Smooth muscle cell (in vitro differentiated cells): Measurements from ENCODE around the gene DUSP22. TPM values are rescaled to one million over a fixed set of nuclear protein-coding genes. Genes with fewer than 3 reads are reported as not detected.

ENCODE experiments used
- DNase-seq: peaks from one replicate; lab custom pipeline; 2025; ENCODE audit not compliant: unreplicated experiment; lab: John Stamatoyannopoulos, UW
- H2AFZ ChIP-seq: fragments of 200-600 bp; sonication (generic); 2 replicates; pipeline ENCODE4 v1.6.0; 2016; ENCODE audit warnings: antibody characterized with exemption, low read depth, mild to moderate bottlenecking
- H3F3A ChIP-seq: fragments of 200-600 bp; sonication (generic); 2 replicates; pipeline ENCODE4 v1.6.0; 2017; ENCODE audit warnings: antibody characterized with exemption, low read depth
- H3K27ac ChIP-seq: fragments of 200-600 bp; sonication (generic); 2 replicates; pipeline ENCODE4 v1.5.1; 2016; ENCODE audit warnings: low read depth, mild to moderate bottlenecking
- H3K27me3 ChIP-seq: fragments of 200-600 bp; sonication (generic); 2 replicates; pipeline ENCODE4 v1.6.1; 2016; ENCODE audit warnings: low read depth, mild to moderate bottlenecking
- H3K36me3 ChIP-seq: fragments of 200-600 bp; sonication (generic); 2 replicates; pipeline ENCODE4 v1.5.1; 2016; ENCODE audit warnings: low read depth
- H3K4me1 ChIP-seq: fragments of 200-600 bp; sonication (generic); 2 replicates; pipeline ENCODE4 v1.5.1; 2016; ENCODE audit warnings: low read depth
- H3K4me2 ChIP-seq: fragments of 200-600 bp; sonication (generic); 2 replicates; pipeline ENCODE4 v1.6.0; 2016; ENCODE audit warnings: mild to moderate bottlenecking
- H3K4me3 ChIP-seq: fragments of 200-600 bp; sonication (generic); 2 replicates; pipeline ENCODE4 v1.5.1; 2016; ENCODE audit warnings: mild to moderate bottlenecking
- H3K79me2 ChIP-seq: fragments of 200-600 bp; sonication (generic); 2 replicates; pipeline ENCODE4 v1.6.0; 2016; ENCODE audit warnings: low read depth, mild to moderate bottlenecking
- H3K9ac ChIP-seq: fragments of 200-600 bp; sonication (generic); 2 replicates; pipeline ENCODE4 v1.6.0; 2016; ENCODE audit warnings: low read depth
- H3K9me3 ChIP-seq: fragments of 200-600 bp; sonication (generic); replicated peaks from 2 replicates; pipeline ENCODE4 v1.5.1; 2016; ENCODE audit warnings: low read depth
- H4K20me1 ChIP-seq: fragments of 200-600 bp; sonication (generic); 2 replicates; pipeline ENCODE4 v1.6.0; 2016; ENCODE audit warnings: low read depth
- WGBS: methylation state at CpG from one replicate; pipeline ENCODE4 v1.1.7; 2016; ENCODE audit warnings: low lambda C conversion rate; 5-methylcytosine and 5-hydroxymethylcytosine counted together
- polyA plus RNA-seq: library from polyadenylated mRNA; unstranded; fragments of >200 nt; fragmentation: Nextera tagmentation; extraction: Ambion mirVana; gene quantifications from 2 replicates; pipeline ENCODE4 v1.2.1, GENCODE V29; 2016
- total RNA-seq: library from RNA; depleted of rRNA; stranded (reverse); fragments of >200 nt; gene quantifications from 2 replicates; pipeline ENCODE4 v1.2.3, GENCODE V29; 2014
- TF ChIP-seq, protein P1 (sequence below): fragments of 200-600 bp; sonication (generic); IDR thresholded peaks from 2 replicates; pipeline ENCODE4 v1.5.1; 2017; ENCODE audit warnings: borderline replicate concordance, mild to moderate bottlenecking, antibody characterized with exemption; ENCODE audit not compliant: insufficient read depth, poor library complexity, severe bottlenecking

Gene DUSP22
- total and polyA plus RNA-seq, 2 experiments from 2014 or later, result 16.3 to 19.1 TPM

DNA sequence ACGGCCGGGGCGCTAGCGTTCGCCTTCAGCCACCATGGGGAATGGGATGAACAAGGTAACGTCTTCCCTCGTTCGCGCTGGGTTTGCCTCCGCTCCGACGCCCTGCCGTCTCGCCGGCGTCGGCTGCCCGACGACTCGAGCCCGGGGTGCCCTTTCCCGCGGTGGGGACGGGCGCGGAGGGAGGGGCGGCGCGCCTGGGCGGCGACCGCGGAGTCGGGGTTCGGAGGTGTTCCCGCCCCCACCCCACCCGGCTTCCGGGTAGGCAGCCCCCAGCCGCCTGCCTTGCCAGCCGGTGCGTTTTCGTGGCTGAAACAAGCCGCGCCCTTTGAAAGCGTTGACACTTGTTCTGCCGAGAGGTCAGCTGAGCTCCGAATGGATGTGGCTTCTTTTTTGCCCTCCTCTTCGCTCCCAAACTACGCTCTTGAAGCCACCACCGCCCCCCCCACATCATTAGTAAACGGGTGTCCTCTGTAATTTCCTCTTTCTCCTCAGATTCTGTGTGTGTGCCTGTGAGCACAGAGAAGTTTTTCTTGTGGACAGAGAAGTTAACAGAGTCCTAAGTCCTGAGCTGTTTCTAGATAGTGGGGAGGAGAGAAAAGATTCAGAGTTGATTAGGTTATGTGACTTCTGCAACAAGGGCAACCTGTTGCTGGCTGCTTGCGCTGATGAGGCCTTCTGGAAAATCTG, 362 bp downstream of the DUSP22 start:
- Histone ChIP-seq H2AFZ (peak overlapping the region; percentile 67), H3F3A (no peaks in the 10 kb centered on the region), H3K9me3 (no peaks in the 10 kb centered on the region), H3K9ac (peak overlapping the region; percentile 92), H3K36me3 (no peaks in the 10 kb centered on the region), H3K27me3 (no peaks in the 10 kb centered on the region), H3K4me1 (no peaks in the 10 kb centered on the region), H3K4me3 (peak overlapping the region; percentile 70), H3K79me2 (peaks cover 11% of the 10 kb centered on the region), H3K4me2 (peak overlapping the region; percentile 83), H3K27ac (peak overlapping the region; percentile 97), H4K20me1 (peaks cover 11% of the 10 kb centered on the region)
- TF ChIP-seq, protein P1, sequence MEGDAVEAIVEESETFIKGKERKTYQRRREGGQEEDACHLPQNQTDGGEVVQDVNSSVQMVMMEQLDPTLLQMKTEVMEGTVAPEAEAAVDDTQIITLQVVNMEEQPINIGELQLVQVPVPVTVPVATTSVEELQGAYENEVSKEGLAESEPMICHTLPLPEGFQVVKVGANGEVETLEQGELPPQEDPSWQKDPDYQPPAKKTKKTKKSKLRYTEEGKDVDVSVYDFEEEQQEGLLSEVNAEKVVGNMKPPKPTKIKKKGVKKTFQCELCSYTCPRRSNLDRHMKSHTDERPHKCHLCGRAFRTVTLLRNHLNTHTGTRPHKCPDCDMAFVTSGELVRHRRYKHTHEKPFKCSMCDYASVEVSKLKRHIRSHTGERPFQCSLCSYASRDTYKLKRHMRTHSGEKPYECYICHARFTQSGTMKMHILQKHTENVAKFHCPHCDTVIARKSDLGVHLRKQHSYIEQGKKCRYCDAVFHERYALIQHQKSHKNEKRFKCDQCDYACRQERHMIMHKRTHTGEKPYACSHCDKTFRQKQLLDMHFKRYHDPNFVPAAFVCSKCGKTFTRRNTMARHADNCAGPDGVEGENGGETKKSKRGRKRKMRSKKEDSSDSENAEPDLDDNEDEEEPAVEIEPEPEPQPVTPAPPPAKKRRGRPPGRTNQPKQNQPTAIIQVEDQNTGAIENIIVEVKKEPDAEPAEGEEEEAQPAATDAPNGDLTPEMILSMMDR, result no peak
- 33% methylated on average over 15 of the region's 52 CpGs for WGBS
- DNase-seq, result no peak

DNA sequence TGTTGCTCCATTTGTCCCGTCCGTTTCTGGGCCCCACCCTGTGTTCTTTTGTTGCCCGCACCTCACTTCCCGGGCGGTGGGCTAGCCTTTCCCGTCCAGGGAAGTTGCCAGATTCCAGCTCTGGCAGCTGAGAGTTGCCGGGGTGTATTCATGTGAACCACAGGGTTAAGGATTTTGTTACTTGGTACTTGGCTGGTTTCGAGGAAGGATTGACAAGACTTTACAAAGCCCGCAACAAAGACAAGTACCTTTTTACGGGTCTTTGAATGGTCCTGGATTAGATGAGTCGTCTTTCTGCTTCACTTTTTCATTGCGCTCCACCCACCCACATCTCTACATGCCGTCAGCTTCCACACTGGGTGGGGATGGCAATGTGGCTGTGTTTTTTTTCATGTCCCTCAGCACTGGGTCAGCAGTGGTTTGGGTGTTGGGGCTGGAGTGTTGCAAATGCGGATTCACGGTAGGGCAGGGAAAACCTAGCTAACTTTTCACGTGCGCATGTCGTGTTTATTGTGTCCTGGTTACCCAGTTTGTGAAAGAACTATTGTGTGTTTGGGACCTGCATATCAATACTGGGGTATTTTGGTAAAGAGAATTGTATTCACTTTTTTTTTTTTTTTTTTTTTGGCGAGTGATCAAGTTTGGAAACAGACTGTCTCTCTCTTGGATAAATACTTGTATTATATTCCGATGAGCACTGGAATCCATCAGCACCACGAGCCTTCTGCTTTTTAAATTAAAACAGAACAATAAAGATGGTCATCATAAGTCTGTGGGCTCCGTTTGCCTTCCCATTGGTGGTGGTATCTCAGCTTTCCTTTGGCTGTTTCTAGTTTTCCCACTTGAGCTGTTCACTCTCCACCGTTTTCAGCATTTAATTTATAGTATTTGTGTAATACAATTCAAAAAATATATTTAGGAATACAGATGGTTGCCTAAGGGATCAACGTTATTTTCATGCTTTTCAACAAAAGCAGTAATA, 1.2 kb downstream of the DUSP22 start:
- DNase-seq, result no peak
- peaks cover 15% of the 10 kb centered on the region for H3K79me2 ChIP-seq
- 41% methylated on average over 24 of the region's 24 CpGs for WGBS
- no peaks in the 10 kb centered on the region for H3F3A ChIP-seq
- H2AFZ ChIP-seq, result peak overlapping the region; percentile 67
- peaks cover 20% of the 10 kb centered on the region for H4K20me1 ChIP-seq
- no peaks in the 10 kb centered on the region for H3K4me1 ChIP-seq
- H3K9me3 ChIP-seq, result no peaks in the 10 kb centered on the region
- H3K27ac ChIP-seq, result peak overlapping the region; percentile 97
- no peaks in the 10 kb centered on the region for H3K27me3 ChIP-seq
- TF ChIP-seq, protein P1, result no peak
- H3K4me2 ChIP-seq, result peak overlapping the region; percentile 83
- peak overlapping the region; percentile 70 for H3K4me3 ChIP-seq
- no peaks in the 10 kb centered on the region for H3K36me3 ChIP-seq
- H3K9ac ChIP-seq, result peak overlapping the region; percentile 92

DNA sequence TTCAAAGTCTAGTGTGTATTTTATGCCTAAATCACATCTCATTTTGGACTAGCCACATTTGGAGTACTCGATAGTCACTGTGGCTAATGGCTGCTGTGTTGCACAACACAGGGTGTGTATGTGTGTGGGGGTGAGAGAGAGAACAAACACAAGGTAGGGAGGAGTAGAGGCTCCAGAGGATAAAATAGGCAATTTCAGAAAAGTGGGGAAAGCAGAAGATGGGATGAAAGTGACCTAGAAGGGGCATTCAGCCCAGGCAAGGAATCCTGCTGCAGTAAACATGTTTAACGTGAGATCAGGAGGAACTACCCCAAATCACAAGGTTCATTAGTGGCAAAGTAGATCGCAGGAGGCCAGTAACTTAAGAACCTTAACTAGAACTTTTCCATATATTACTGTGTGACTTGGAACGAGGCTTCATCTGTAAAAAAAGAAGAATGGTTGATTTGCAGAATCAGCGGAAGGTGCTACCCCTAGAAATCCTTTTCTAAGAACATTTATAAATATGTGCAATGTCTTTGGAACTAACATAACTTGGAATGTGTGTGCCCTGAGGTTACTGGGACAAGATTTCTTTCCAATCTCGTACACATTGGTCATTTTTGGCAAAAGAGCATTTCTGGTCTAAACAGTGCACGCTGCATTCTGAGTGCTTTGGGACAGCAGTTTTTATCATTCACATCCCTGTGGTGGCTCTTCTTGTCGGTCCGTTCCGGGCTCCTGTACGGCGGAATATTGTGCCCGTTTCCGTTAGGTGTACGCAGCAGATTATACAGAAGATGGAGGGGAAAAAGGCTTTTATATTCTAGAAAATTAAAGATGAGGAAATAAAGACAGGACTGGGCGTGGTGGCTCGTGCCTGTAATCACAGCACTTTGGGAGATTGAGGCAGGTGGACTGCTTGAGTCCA, 2.6 kb downstream of the DUSP22 start:
- H3K4me2 ChIP-seq, result no peak overlapping the region
- no peaks in the 10 kb centered on the region for H3K9me3 ChIP-seq
- H4K20me1 ChIP-seq, result peaks cover 34% of the 10 kb centered on the region
- H3K27me3 ChIP-seq, result no peaks in the 10 kb centered on the region
- H3K79me2 ChIP-seq, result peaks cover 15% of the 10 kb centered on the region
- H3K27ac ChIP-seq, result no peak overlapping the region
- no peak overlapping the region for H3K4me3 ChIP-seq
- no peak for DNase-seq
- H3K36me3 ChIP-seq, result no peaks in the 10 kb centered on the region
- H2AFZ ChIP-seq, result no peak overlapping the region
- no peaks in the 10 kb centered on the region for H3K4me1 ChIP-seq
- no peaks in the 10 kb centered on the region for H3F3A ChIP-seq
- TF ChIP-seq, protein P1, result no peak
- WGBS, result 89% methylated on average over 17 of the region's 17 CpGs
- H3K9ac ChIP-seq, result no peak overlapping the region
